G401 (cell line): ENCODE data around the gene PAPLN. TPM values are rescaled to one million over a fixed set of nuclear protein-coding genes. Genes with fewer than 3 reads are reported as not detected.

Experiments
- total RNA-seq: library from RNA; depleted of rRNA; stranded (reverse); fragments of >200 nt; shearing (Covaris generic); gene quantifications from 2 replicates; pipeline ENCODE4 v1.2.3, GENCODE V29; 2014; rRNA removed

Gene PAPLN
- total RNA-seq, 1 experiment from 2014 or later = not detected

Other genes with a start within 250 kb of the PAPLN start
- 8.4 and 13.1 TPM in 2 replicates for gene ZFYVE1, start 210.4 kb upstream of the PAPLN start, total RNA-seq
- 9.9 and 12.3 TPM in 2 replicates for gene RBM25, start 179.0 kb upstream of the PAPLN start, total RNA-seq
- gene PSEN1, start 101.0 kb upstream of the PAPLN start, total RNA-seq = 23.5 and 38.7 TPM in 2 replicates
- 16.6 and 49.1 TPM in 2 replicates for gene NUMB, start 221.0 kb downstream of the PAPLN start, total RNA-seq